ENCODE data around the gene MYG1. TPM values are rescaled to one million over a fixed set of nuclear protein-coding genes. Genes with fewer than 3 reads are reported as not detected.

MYG1 gene
- polyA plus RNA-seq (2013, experiment 1 of 2), result 57.8 TPM
- polyA plus RNA-seq (2013, experiment 2 of 2), result 56.8 TPM

- no peaks in the 10 kb centered on the region for H3K9me3 ChIP-seq (ENCODE audit: control insufficient read depth, low read length)
- H3K36me3 ChIP-seq (ENCODE audit: control insufficient read depth, insufficient read depth, low read length), result peaks cover 61% of the 10 kb centered on the region
- WGBS, 2 experiments (ENCODE audit: insufficient coverage in 2 of 2), result 1 to 4% methylated on average over 28 to 41 of the region's 51 CpGs
- peak within 1 kb of the TSS; percentile 97 for H3K27ac ChIP-seq (ENCODE audit: low read depth, low read length, severe bottlenecking)
- peak within 1 kb of the TSS; percentile 76 for H3K4me3 ChIP-seq (ENCODE audit: extremely low read depth, insufficient read depth, low read length, poor library complexity, severe bottlenecking)
- peaks cover 33% of the 10 kb centered on the region for H3K4me1 ChIP-seq (ENCODE audit: control insufficient read depth, insufficient read depth, low read length, poor library complexity, severe bottlenecking)
Observed at GRCh38 chr12:53299454-53300180, at the start of gene MYG1. Gene MYG1, plus strand, starts transcription at chr12:53299695. Its CDS starts 43 bp downstream, at chr12:53299738.

- peaks cover 22% of the 10 kb centered on the region for H3K36me3 ChIP-seq (ENCODE audit: control insufficient read depth, insufficient read depth, low read length)
- peak overlapping the region; percentile 81 for H3K4me3 ChIP-seq (ENCODE audit: extremely low read depth, insufficient read depth, low read length, poor library complexity, severe bottlenecking)
- H3K27ac ChIP-seq (ENCODE audit: low read depth, low read length, severe bottlenecking), result peak overlapping the region; percentile 74
- WGBS, 2 experiments (ENCODE audit: insufficient coverage in 2 of 2), result 1 to 3% methylated on average over 18 to 36 of the region's 51 CpGs
- peaks cover 5% of the 10 kb centered on the region for H3K4me1 ChIP-seq (ENCODE audit: control insufficient read depth, insufficient read depth, low read length, poor library complexity, severe bottlenecking)
- no peaks in the 10 kb centered on the region for H3K9me3 ChIP-seq (ENCODE audit: control insufficient read depth, low read length)
Observed at GRCh38 chr12:53251477-53252348, 47.8 kb upstream of the MYG1 start.

- Histone ChIP-seq H3K27ac (ENCODE audit: low read depth, low read length, severe bottlenecking) (peak overlapping the region; percentile 60), H3K9me3 (ENCODE audit: control insufficient read depth, low read length) (no peaks in the 10 kb centered on the region), H3K4me3 (ENCODE audit: extremely low read depth, insufficient read depth, low read length, poor library complexity, severe bottlenecking) (peak overlapping the region; percentile 81), H3K36me3 (ENCODE audit: control insufficient read depth, insufficient read depth, low read length) (peaks cover 22% of the 10 kb centered on the region), H3K4me1 (ENCODE audit: control insufficient read depth, insufficient read depth, low read length, poor library complexity, severe bottlenecking) (peaks cover 5% of the 10 kb centered on the region)
- 18 to 19% methylated on average over 9 to 15 of the region's 19 CpGs for WGBS, 2 experiments (ENCODE audit: insufficient coverage in 2 of 2)
Observed at GRCh38 chr12:53252349-53252916, 47.1 kb upstream of the MYG1 start.

GRCh38 chr12:53253298-53253697, 46.2 kb upstream of the MYG1 start:
- H3K4me1 ChIP-seq (ENCODE audit: control insufficient read depth, insufficient read depth, low read length, poor library complexity, severe bottlenecking), result peaks cover 5% of the 10 kb centered on the region
- 96 to 97% methylated on average over 13 of the region's 13 CpGs for WGBS, 2 experiments (ENCODE audit: insufficient coverage in 2 of 2)
- no peak overlapping the region for H3K27ac ChIP-seq (ENCODE audit: low read depth, low read length, severe bottlenecking)
- H3K9me3 ChIP-seq (ENCODE audit: control insufficient read depth, low read length), result no peaks in the 10 kb centered on the region
- no peak overlapping the region for H3K4me3 ChIP-seq (ENCODE audit: extremely low read depth, insufficient read depth, low read length, poor library complexity, severe bottlenecking)
- peaks cover 22% of the 10 kb centered on the region for H3K36me3 ChIP-seq (ENCODE audit: control insufficient read depth, insufficient read depth, low read length)

- H3K27ac ChIP-seq (ENCODE audit: low read depth, low read length, severe bottlenecking), result no peak overlapping the region
Observed at GRCh38 chr12:53254816-53255545, 44.5 kb upstream of the MYG1 start.

GRCh38 chr12:53255996-53256395, 43.5 kb upstream of the MYG1 start:
- H3K9me3 ChIP-seq (ENCODE audit: control insufficient read depth, low read length), result no peaks in the 10 kb centered on the region
- peaks cover 5% of the 10 kb centered on the region for H3K4me1 ChIP-seq (ENCODE audit: control insufficient read depth, insufficient read depth, low read length, poor library complexity, severe bottlenecking)
- no peak overlapping the region for H3K27ac ChIP-seq (ENCODE audit: low read depth, low read length, severe bottlenecking)
- H3K4me3 ChIP-seq (ENCODE audit: extremely low read depth, insufficient read depth, low read length, poor library complexity, severe bottlenecking), result no peak overlapping the region
- H3K36me3 ChIP-seq (ENCODE audit: control insufficient read depth, insufficient read depth, low read length), result peaks cover 22% of the 10 kb centered on the region
- 85% methylated on average over 2 of the region's 3 CpGs; no CpG with 5 or more reads in 1 of the 2 experiments for WGBS, 2 experiments (ENCODE audit: insufficient coverage in 2 of 2)

More at GRCh38 chr12:53254816-53255545, 44.5 kb upstream of the MYG1 start:
- Histone ChIP-seq H3K9me3 (ENCODE audit: control insufficient read depth, low read length) (no peaks in the 10 kb centered on the region), H3K36me3 (ENCODE audit: control insufficient read depth, insufficient read depth, low read length) (peaks cover 22% of the 10 kb centered on the region), H3K4me1 (ENCODE audit: control insufficient read depth, insufficient read depth, low read length, poor library complexity, severe bottlenecking) (peaks cover 5% of the 10 kb centered on the region), H3K4me3 (ENCODE audit: extremely low read depth, insufficient read depth, low read length, poor library complexity, severe bottlenecking) (no peak overlapping the region)
- WGBS, 2 experiments (ENCODE audit: insufficient coverage in 2 of 2), result 90 to 100% methylated on average over 1 of the region's 1 CpG

GRCh38 chr12:53258541-53259539, 40.7 kb upstream of the MYG1 start:
- Histone ChIP-seq H3K9me3 (ENCODE audit: control insufficient read depth, low read length) (no peaks in the 10 kb centered on the region), H3K36me3 (ENCODE audit: control insufficient read depth, insufficient read depth, low read length) (peaks cover 12% of the 10 kb centered on the region), H3K4me3 (ENCODE audit: extremely low read depth, insufficient read depth, low read length, poor library complexity, severe bottlenecking) (no peak overlapping the region), H3K4me1 (ENCODE audit: control insufficient read depth, insufficient read depth, low read length, poor library complexity, severe bottlenecking) (no peaks in the 10 kb centered on the region), H3K27ac (ENCODE audit: low read depth, low read length, severe bottlenecking) (no peak overlapping the region)
- 83 to 89% methylated on average over 4 to 6 of the region's 7 CpGs for WGBS, 2 experiments (ENCODE audit: insufficient coverage in 2 of 2)

GRCh38 chr12:53259891-53260290, 39.6 kb upstream of the MYG1 start:
- H3K9me3 ChIP-seq (ENCODE audit: control insufficient read depth, low read length), result no peaks in the 10 kb centered on the region
- H3K27ac ChIP-seq (ENCODE audit: low read depth, low read length, severe bottlenecking), result no peak overlapping the region
- no peaks in the 10 kb centered on the region for H3K4me1 ChIP-seq (ENCODE audit: control insufficient read depth, insufficient read depth, low read length, poor library complexity, severe bottlenecking)
- H3K4me3 ChIP-seq (ENCODE audit: extremely low read depth, insufficient read depth, low read length, poor library complexity, severe bottlenecking), result no peak overlapping the region
- peaks cover 3% of the 10 kb centered on the region for H3K36me3 ChIP-seq (ENCODE audit: control insufficient read depth, insufficient read depth, low read length)
- 78 to 94% methylated on average over 4 to 5 of the region's 6 CpGs for WGBS, 2 experiments (ENCODE audit: insufficient coverage in 2 of 2)

- Histone ChIP-seq H3K27ac (ENCODE audit: low read depth, low read length, severe bottlenecking) (no peak overlapping the region), H3K4me1 (ENCODE audit: control insufficient read depth, insufficient read depth, low read length, poor library complexity, severe bottlenecking) (peaks cover 16% of the 10 kb centered on the region), H3K9me3 (ENCODE audit: control insufficient read depth, low read length) (no peaks in the 10 kb centered on the region), H3K4me3 (ENCODE audit: extremely low read depth, insufficient read depth, low read length, poor library complexity, severe bottlenecking) (no peak overlapping the region), H3K36me3 (ENCODE audit: control insufficient read depth, insufficient read depth, low read length) (peaks cover 19% of the 10 kb centered on the region)
- 86 to 100% methylated on average over 1 of the region's 2 CpGs for WGBS, 2 experiments (ENCODE audit: insufficient coverage in 2 of 2)
Observed at GRCh38 chr12:53265783-53266182, 33.7 kb upstream of the MYG1 start.
